HCT116 (cell line): ENCODE data around the gene OR51V1. TPM values are rescaled to one million over a fixed set of nuclear protein-coding genes. Genes with fewer than 3 reads are reported as not detected.

Source experiments
- ATAC-seq: fragments of 200-7000 bp; cut with Tn5 transposase; 2 replicates; pipeline ENCODE4 v1.9.1; 2020; ENCODE audit warnings: mild to moderate bottlenecking, moderate library complexity
- BruUV-seq: library from RNA; stranded (reverse); fragments of 400-500 nt; replicated peaks from 2 replicates; lab custom pipeline; 2021; lab: Mats Ljungman, UMichigan
- CTCF ChIA-PET: fragments of 300-600 bp; sonication (Branson Sonifier 250); formaldehyde crosslinking; loops from one replicate; lab custom pipeline; 2021; ENCODE audit warnings: antibody characterized with exemption; lab: Charles Lee
- POLR2A ChIA-PET: fragments of 300-600, 350-600 bp; sonication (Branson Sonifier 250); formaldehyde crosslinking; loops from one replicate; lab custom pipeline; 2021; ENCODE audit warnings: antibody characterized with exemption; lab: Charles Lee
- RAD21 ChIA-PET, 2 experiments: fragments of 300-600 bp; sonication (Branson Sonifier 250); formaldehyde crosslinking; loops; one replicate each; lab custom pipeline; 2023; ENCODE audit warnings: low total read pairs in 2 of 2; ENCODE audit not compliant: uncharacterized antibody in 2 of 2, unreplicated experiment in 2 of 2, low non-redundant PET in 1 of 2; lab: Charles Lee
- DNase-seq: peaks from one replicate; pipeline ENCODE4 v3.0.0-alpha.2; 2010; ENCODE audit warnings: low read depth, low spot score
- H2AFZ ChIP-seq: fragments of 200-600 bp; shearing (Covaris generic), sonication (generic); 2 replicates; pipeline ENCODE4 v1.6.1; 2017; ENCODE audit warnings: low read depth, mixed run types, mixed read lengths, antibody characterized with exemption, low read length; ENCODE audit not compliant: poor library complexity, severe bottlenecking
- H3K27ac ChIP-seq: 2 replicates; pipeline ENCODE4 v1.5.1; 2012; ENCODE audit warnings: low read depth, low read length
- H3K27me3 ChIP-seq: fragments of 200-600 bp; sonication (generic); 2 replicates; pipeline ENCODE4 v1.6.1; 2016; ENCODE audit warnings: mixed run types, low read length, mixed read lengths; ENCODE audit not compliant: insufficient read depth
- H3K36me3 ChIP-seq, 2 experiments: fragments of 200-500 bp in 1 of 2; fragments of 200-600 bp in 1 of 2; sonication (Bioruptor generic) in 1 of 2; sonication (generic) in 1 of 2; 2 replicates each; pipeline versions ENCODE4 v1.5.1 to v1.6.1; 2014 to 2016; ENCODE audit warnings: low read length in 2 of 2, inconsistent platforms in 1 of 2, mixed read lengths in 1 of 2, mixed run types in 1 of 2; ENCODE audit not compliant: insufficient read depth in 2 of 2, control insufficient read depth in 1 of 2
- H3K4me1 ChIP-seq, 2 experiments: fragments of 200-600 bp in 1 of 2; sonication (generic) in 1 of 2; 2 replicates each; pipeline versions ENCODE4 v1.5.1 to v1.6.1; 2012 to 2017; ENCODE audit warnings: low read length in 2 of 2, inconsistent platforms in 1 of 2, mild to moderate bottlenecking in 1 of 2, mixed read lengths in 1 of 2, mixed run types in 1 of 2, moderate library complexity in 1 of 2; ENCODE audit not compliant: insufficient read depth in 2 of 2, control insufficient read depth in 1 of 2
- H3K4me2 ChIP-seq: fragments of 200-600 bp; sonication (generic); 2 replicates; pipeline ENCODE4 v1.6.1; 2017; ENCODE audit warnings: mixed run types, low read length, mixed read lengths
- H3K4me3 ChIP-seq, 2 experiments: fragments of 200-600 bp in 1 of 2; sonication (generic) in 1 of 2; replicated peaks in 1 of 2; 2 replicates each; pipeline ENCODE4 v1.5.1; 2011 to 2016; ENCODE audit warnings: low read length in 2 of 2, control low read depth in 1 of 2, low read depth in 1 of 2, mild to moderate bottlenecking in 1 of 2, mixed read lengths in 1 of 2, mixed run types in 1 of 2
- H3K79me2 ChIP-seq: fragments of 200-600 bp; sonication (generic); 2 replicates; pipeline ENCODE4 v1.6.1; 2017; ENCODE audit warnings: mild to moderate bottlenecking, mixed run types, low read length, moderate library complexity, mixed read lengths; ENCODE audit not compliant: insufficient read depth
- H3K9ac ChIP-seq: fragments of 200-600 bp; sonication (generic); 2 replicates; pipeline ENCODE4 v1.6.1; 2016; ENCODE audit warnings: low read length, mixed read lengths
- H3K9me2 ChIP-seq: fragments of 200-600 bp; sonication (generic), shearing (Covaris generic); 2 replicates; pipeline ENCODE4 v1.6.1; 2017; ENCODE audit warnings: mixed run types, mild to moderate bottlenecking, moderate library complexity; ENCODE audit not compliant: insufficient read depth
- H3K9me3 ChIP-seq, 2 experiments: fragments of 200-500 bp in 1 of 2; fragments of 200-600 bp in 1 of 2; sonication (Bioruptor generic) in 1 of 2; sonication (generic) in 1 of 2; 2 replicates each; pipeline ENCODE4 v1.6.1; 2014 to 2017; ENCODE audit warnings: low read length in 2 of 2, mixed read lengths in 2 of 2, inconsistent platforms in 1 of 2, low read depth in 1 of 2, mild to moderate bottlenecking in 1 of 2, mixed run types in 1 of 2, moderate library complexity in 1 of 2; ENCODE audit not compliant: control insufficient read depth in 1 of 2, insufficient read depth in 1 of 2
- H4K20me1 ChIP-seq: fragments of 200-600 bp; sonication (generic), shearing (Covaris generic); 2 replicates; pipeline ENCODE4 v1.6.1; 2017; ENCODE audit warnings: mixed run types, mild to moderate bottlenecking, moderate library complexity; ENCODE audit not compliant: insufficient read depth
- CBX3 ChIP-seq: IDR thresholded peaks from 2 replicates; pipeline ENCODE4 v1.6.1; 2012; ENCODE audit warnings: low read depth
- EGR1 ChIP-seq: IDR thresholded peaks from 2 replicates; pipeline ENCODE4 v1.6.1; 2012; ENCODE audit warnings: low read depth
- EZH2phosphoT487 ChIP-seq: fragments of 200-600 bp; IDR thresholded peaks from 2 replicates; pipeline ENCODE4 v1.6.1; 2018; ENCODE audit warnings: antibody characterized with exemption, borderline replicate concordance
- FOSL1 ChIP-seq: IDR thresholded peaks from 2 replicates; pipeline ENCODE4 v1.6.1; 2012; ENCODE audit warnings: low read depth
- JUND ChIP-seq: IDR thresholded peaks from 2 replicates; pipeline ENCODE4 v1.6.1; 2012
- POLR2A ChIP-seq: IDR thresholded peaks from 2 replicates; pipeline ENCODE4 v1.7.0; 2011; ENCODE audit warnings: borderline replicate concordance; ENCODE audit not compliant: insufficient read depth, insufficient read length; ENCODE audit errors: extremely low read depth
- POLR2AphosphoS5 ChIP-seq: IDR thresholded peaks from 2 replicates; pipeline ENCODE4 v1.6.1; 2011; ENCODE audit warnings: mild to moderate bottlenecking, low read depth, low read length, moderate library complexity
- SIN3A ChIP-seq: IDR thresholded peaks from 2 replicates; pipeline ENCODE4 v1.6.1; 2012; ENCODE audit warnings: low read depth
- SP1 ChIP-seq: IDR thresholded peaks from 2 replicates; pipeline ENCODE4 v1.6.1; 2012; ENCODE audit warnings: low read depth
- SRF ChIP-seq: IDR thresholded peaks from 2 replicates; pipeline ENCODE4 v1.6.1; 2012; ENCODE audit warnings: low read depth
- ZNF274 ChIP-seq: fragments of 200-500 bp; sonication (Bioruptor generic); IDR thresholded peaks from 2 replicates; pipeline ENCODE4 v1.6.1; 2014; ENCODE audit warnings: mild to moderate bottlenecking, low read depth, low read length, inconsistent platforms
- intact Hi-C: fragments of 100-400 bp; cut with micrococcal nuclease; formaldehyde crosslinking; loops from 2 replicates; pipeline ENCODE4 v1.10.0; 2022
- total RNA-seq: library from RNA; stranded (reverse); gene quantifications from one replicate; pipeline ENCODE4 v1.2.1, GENCODE V29; 2021; ENCODE audit not compliant: unreplicated experiment
- TF ChIP-seq, protein P1 (sequence below), 3 experiments: fragments of 200-600 bp in 1 of 3; sonication (generic) in 1 of 3; IDR thresholded peaks in 2 of 3; conservative IDR thresholded peaks in 1 of 3; 2 replicates each; pipeline ENCODE4 v1.5.1; 2012 to 2017; ENCODE audit warnings: low read depth in 2 of 3, low read length in 2 of 3, antibody characterized with exemption in 1 of 3, borderline replicate concordance in 1 of 3, control low read depth in 1 of 3, mild to moderate bottlenecking in 1 of 3, mixed read lengths in 1 of 3, mixed run types in 1 of 3, moderate library complexity in 1 of 3; ENCODE audit not compliant: insufficient read depth in 1 of 3
- TF ChIP-seq, protein P2 (sequence below): IDR thresholded peaks from 2 replicates; pipeline ENCODE4 v1.6.1; 2012
- TF ChIP-seq, protein P3 (sequence below): IDR thresholded peaks from 2 replicates; pipeline ENCODE4 v1.6.1; 2012; ENCODE audit warnings: low read depth
- TF ChIP-seq, protein P4 (sequence below): IDR thresholded peaks from 2 replicates; pipeline ENCODE4 v1.6.1; 2012

The OR51V1 gene
- total RNA-seq, 1 experiment from 2014 or later: not detected

DNA sequence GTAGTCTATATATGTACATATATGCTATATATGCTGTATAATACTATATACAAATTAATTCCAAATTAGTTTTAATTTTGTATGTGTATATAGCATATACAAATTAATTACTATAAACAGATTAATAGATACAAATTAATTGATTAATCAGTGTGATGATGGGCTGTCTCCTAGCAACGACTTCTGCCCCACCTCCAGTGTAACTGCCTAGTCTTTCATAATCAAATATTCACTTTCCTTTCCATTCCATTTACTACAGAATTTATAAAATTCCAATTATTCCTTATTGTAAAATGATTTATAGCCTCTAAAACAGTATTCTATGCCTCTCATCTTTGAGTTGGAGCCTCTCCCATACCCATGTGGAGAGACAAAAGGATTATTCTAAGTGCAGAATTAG is 32.8 kb upstream of the OR51V1 start:
- DNase-seq (no peak), ATAC-seq (no peak)
- Histone ChIP-seq H3K9ac (no peak overlapping the region), H4K20me1 (no peaks in the 10 kb centered on the region), H3K9me3 (no peaks in the 10 kb centered on the region), H3K27me3 (peaks cover 24% of the 10 kb centered on the region), H3K36me3 (no peaks in the 10 kb centered on the region), H3K4me3 (no peak overlapping the region), H3K9me2 (no peaks in the 10 kb centered on the region), H2AFZ (no peak overlapping the region), H3K4me2 (no peak overlapping the region), H3K4me1 (no peaks in the 10 kb centered on the region), H3K79me2 (no peaks in the 10 kb centered on the region), H3K27ac (no peak overlapping the region)
- BruUV-seq: no TSS peak
- TF ChIP-seq SRF: no peak
- no peak for TF ChIP-seq ZNF274
- TF ChIP-seq SIN3A: no peak
- TF ChIP-seq EGR1: no peak
- TF ChIP-seq EZH2phosphoT487: no peak
- ChIA-PET RAD21 (no interaction called here), POLR2A (no interaction called here), CTCF (no interaction called here)
- intact Hi-C loops: no loop called here

DNA sequence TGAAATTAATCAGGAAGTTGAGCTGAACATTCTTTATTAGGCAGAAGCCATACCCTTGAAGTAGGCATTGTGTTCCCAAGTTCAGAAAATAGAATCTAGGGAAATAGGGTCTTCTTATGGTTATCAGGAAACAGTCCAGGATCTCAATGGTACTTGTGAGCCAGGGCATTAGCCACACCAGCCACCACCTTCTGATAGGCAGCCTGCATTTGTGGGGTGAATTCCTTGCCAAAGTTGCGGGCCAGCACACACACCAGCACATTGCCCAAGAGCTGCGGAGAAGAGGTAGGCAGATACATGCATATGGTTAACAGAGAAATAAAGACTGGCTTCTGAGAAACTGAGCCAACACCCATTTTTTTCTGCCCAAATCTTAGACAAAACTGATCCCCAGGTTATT is 32.3 kb upstream of the OR51V1 start:
- no peaks in the 10 kb centered on the region for H4K20me1 ChIP-seq
- H2AFZ ChIP-seq: no peak overlapping the region
- H3K9me2 ChIP-seq: no peaks in the 10 kb centered on the region
- no peak overlapping the region for H3K4me2 ChIP-seq
- H3K9me3 ChIP-seq: no peaks in the 10 kb centered on the region
- no peaks in the 10 kb centered on the region for H3K36me3 ChIP-seq
- H3K27me3 ChIP-seq: peaks cover 23% of the 10 kb centered on the region
- no peak overlapping the region for H3K9ac ChIP-seq
- H3K4me1 ChIP-seq: no peaks in the 10 kb centered on the region
- DNase-seq: no peak
- H3K27ac ChIP-seq: no peak overlapping the region
- RAD21 ChIA-PET: no interaction called here
- CTCF ChIA-PET: no interaction called here
- H3K79me2 ChIP-seq: no peaks in the 10 kb centered on the region
- no peak for ATAC-seq
- POLR2A ChIA-PET: no interaction called here
- intact Hi-C loops: no loop called here
- H3K4me3 ChIP-seq: no peak overlapping the region
- TF ChIP-seq, protein P1, sequence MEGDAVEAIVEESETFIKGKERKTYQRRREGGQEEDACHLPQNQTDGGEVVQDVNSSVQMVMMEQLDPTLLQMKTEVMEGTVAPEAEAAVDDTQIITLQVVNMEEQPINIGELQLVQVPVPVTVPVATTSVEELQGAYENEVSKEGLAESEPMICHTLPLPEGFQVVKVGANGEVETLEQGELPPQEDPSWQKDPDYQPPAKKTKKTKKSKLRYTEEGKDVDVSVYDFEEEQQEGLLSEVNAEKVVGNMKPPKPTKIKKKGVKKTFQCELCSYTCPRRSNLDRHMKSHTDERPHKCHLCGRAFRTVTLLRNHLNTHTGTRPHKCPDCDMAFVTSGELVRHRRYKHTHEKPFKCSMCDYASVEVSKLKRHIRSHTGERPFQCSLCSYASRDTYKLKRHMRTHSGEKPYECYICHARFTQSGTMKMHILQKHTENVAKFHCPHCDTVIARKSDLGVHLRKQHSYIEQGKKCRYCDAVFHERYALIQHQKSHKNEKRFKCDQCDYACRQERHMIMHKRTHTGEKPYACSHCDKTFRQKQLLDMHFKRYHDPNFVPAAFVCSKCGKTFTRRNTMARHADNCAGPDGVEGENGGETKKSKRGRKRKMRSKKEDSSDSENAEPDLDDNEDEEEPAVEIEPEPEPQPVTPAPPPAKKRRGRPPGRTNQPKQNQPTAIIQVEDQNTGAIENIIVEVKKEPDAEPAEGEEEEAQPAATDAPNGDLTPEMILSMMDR (IDR thresholded peaks at IDR 0.05 in 2 of 3, conservative IDR thresholded peaks at IDR 0.05 in 1 of 3; ENCODE audit: borderline replicate concordance in 1 of 3, insufficient read depth in 1 of 3, low read depth in 2 of 3, low read length in 2 of 3): no peak
- no peak for TF ChIP-seq JUND
- TF ChIP-seq, protein P2, sequence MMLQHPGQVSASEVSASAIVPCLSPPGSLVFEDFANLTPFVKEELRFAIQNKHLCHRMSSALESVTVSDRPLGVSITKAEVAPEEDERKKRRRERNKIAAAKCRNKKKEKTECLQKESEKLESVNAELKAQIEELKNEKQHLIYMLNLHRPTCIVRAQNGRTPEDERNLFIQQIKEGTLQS: no peak
- TF ChIP-seq CBX3: no peak
- TF ChIP-seq ZNF274: no peak
- TF ChIP-seq EGR1: no peak
- no peak for TF ChIP-seq POLR2A
- no peak for TF ChIP-seq POLR2AphosphoS5
- TF ChIP-seq, protein P3, sequence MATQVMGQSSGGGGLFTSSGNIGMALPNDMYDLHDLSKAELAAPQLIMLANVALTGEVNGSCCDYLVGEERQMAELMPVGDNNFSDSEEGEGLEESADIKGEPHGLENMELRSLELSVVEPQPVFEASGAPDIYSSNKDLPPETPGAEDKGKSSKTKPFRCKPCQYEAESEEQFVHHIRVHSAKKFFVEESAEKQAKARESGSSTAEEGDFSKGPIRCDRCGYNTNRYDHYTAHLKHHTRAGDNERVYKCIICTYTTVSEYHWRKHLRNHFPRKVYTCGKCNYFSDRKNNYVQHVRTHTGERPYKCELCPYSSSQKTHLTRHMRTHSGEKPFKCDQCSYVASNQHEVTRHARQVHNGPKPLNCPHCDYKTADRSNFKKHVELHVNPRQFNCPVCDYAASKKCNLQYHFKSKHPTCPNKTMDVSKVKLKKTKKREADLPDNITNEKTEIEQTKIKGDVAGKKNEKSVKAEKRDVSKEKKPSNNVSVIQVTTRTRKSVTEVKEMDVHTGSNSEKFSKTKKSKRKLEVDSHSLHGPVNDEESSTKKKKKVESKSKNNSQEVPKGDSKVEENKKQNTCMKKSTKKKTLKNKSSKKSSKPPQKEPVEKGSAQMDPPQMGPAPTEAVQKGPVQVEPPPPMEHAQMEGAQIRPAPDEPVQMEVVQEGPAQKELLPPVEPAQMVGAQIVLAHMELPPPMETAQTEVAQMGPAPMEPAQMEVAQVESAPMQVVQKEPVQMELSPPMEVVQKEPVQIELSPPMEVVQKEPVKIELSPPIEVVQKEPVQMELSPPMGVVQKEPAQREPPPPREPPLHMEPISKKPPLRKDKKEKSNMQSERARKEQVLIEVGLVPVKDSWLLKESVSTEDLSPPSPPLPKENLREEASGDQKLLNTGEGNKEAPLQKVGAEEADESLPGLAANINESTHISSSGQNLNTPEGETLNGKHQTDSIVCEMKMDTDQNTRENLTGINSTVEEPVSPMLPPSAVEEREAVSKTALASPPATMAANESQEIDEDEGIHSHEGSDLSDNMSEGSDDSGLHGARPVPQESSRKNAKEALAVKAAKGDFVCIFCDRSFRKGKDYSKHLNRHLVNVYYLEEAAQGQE: no peak
- TF ChIP-seq SRF: no peak
- no peak for TF ChIP-seq SP1
- TF ChIP-seq, protein P4, sequence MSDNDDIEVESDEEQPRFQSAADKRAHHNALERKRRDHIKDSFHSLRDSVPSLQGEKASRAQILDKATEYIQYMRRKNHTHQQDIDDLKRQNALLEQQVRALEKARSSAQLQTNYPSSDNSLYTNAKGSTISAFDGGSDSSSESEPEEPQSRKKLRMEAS: no peak
- no peak for TF ChIP-seq FOSL1
- BruUV-seq: no TSS peak
